Measurements from ENCODE around the gene MADCAM1.

MADCAM1 gene

DNA sequence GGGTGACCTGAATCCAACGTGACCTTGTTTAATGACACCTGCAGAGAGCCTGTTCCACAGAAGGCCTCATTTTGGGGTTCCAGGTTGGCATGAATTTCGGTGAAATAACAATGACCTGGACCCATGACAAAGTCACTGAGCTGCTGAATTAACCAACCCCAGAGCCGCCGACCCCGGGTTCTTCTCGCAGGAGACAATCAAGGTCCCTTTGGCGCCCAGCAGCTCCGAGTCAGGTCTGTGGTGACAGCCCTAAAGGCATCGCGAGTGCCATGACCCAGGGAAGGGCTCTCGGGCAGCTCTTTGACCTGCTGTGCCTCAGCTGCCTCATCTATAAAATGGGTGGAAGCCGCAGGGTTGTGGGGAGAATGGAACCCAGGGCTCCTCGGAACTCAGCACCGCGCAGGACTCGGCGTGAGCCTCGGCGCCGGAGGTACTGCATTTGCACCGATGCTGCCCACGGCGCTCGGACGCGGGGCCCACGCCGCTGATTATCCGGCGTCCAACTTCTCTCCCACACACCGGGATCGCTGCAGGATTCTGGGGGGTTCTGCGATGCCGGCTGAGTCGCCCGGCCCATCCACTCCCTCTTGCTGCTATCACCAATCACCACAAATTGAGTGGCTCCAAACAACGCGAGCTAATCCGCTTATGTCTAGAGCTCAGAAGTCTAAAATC, 41.1 kb upstream of the MADCAM1 start:
- no peak for TF ChIP-seq CTCF (conservative IDR thresholded peaks at IDR 0.05; ENCODE audit: low read length)
- no peak for DNase-seq (ENCODE audit: low read depth)
- H3K4me3 ChIP-seq (ENCODE audit: low read length) = no peak overlapping the region

- DNase-seq (ENCODE audit: low read depth) = no peak
- H3K4me3 ChIP-seq (ENCODE audit: low read length) = no peak overlapping the region
- no peak for TF ChIP-seq CTCF (conservative IDR thresholded peaks at IDR 0.05; ENCODE audit: low read length)
Measured at GRCh38 chr19:455851-456546, 40.3 kb upstream of the MADCAM1 start.

GRCh38 chr19:456547-457110, 39.7 kb upstream of the MADCAM1 start:
- no peak overlapping the region for H3K4me3 ChIP-seq (ENCODE audit: low read length)
- no peak for TF ChIP-seq CTCF (conservative IDR thresholded peaks at IDR 0.05; ENCODE audit: low read length)
- DNase-seq (ENCODE audit: low read depth) = no peak

DNA sequence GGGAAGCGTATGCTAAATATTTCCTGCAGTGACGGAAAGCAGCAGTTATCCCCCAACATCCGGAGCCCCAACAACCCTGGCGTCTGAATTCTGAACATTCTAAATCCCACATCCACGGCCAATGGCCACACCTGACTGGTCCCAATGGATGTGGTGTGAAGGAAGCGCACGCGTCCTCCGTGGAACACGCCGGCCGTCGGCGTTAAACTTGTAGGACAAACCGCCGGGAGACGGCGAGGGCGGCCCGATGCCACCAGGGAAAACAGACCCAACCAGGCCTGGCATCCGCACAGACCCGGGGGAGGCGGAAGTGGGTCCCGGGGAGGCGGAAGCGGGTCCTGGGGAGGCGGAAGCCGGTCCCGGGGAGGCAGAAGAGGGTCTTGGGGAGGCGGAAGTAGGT, 38.6 kb upstream of the MADCAM1 start:
- no peak overlapping the region for H3K4me3 ChIP-seq (ENCODE audit: low read length)
- TF ChIP-seq CTCF (conservative IDR thresholded peaks at IDR 0.05; ENCODE audit: low read length) = no peak
- DNase-seq (ENCODE audit: low read depth) = no peak

- DNase-seq (ENCODE audit: low read depth) = no peak
Measured at GRCh38 chr19:458091-459042, 37.9 kb upstream of the MADCAM1 start.

More at GRCh38 chr19:458091-459042, 37.9 kb upstream of the MADCAM1 start:
- no peak overlapping the region for H3K4me3 ChIP-seq (ENCODE audit: low read length)
- no peak for TF ChIP-seq CTCF (conservative IDR thresholded peaks at IDR 0.05; ENCODE audit: low read length)
